IPS-15b (cell line): Measurements from ENCODE around the gene ST3GAL3.
A peak's percentile ranks its signal among the peaks of the same experiment; 100 is the strongest.

Source experiments
- H3K27me3 ChIP-seq: one replicate; pipeline ENCODE4 v1.6.1; 2013; ENCODE audit warnings: low read length; ENCODE audit not compliant: control insufficient read depth, insufficient read depth
- H3K36me3 ChIP-seq: one replicate; pipeline ENCODE4 v1.6.1; 2013; ENCODE audit warnings: low read length; ENCODE audit not compliant: control insufficient read depth, insufficient read depth
- H3K4me1 ChIP-seq: one replicate; pipeline ENCODE4 v1.6.1; 2013; ENCODE audit warnings: mild to moderate bottlenecking, low read length; ENCODE audit not compliant: control insufficient read depth, insufficient read depth
- H3K4me3 ChIP-seq: one replicate; pipeline ENCODE4 v1.5.1; 2013; ENCODE audit warnings: low read depth, low read length
- H3K9ac ChIP-seq: one replicate; pipeline ENCODE4 v1.6.1; 2013; ENCODE audit warnings: low read depth, mild to moderate bottlenecking, low read length
- H3K9me3 ChIP-seq: one replicate; pipeline ENCODE4 v1.6.1; 2013; ENCODE audit warnings: mild to moderate bottlenecking, low read length; ENCODE audit not compliant: control insufficient read depth, insufficient read depth

ST3GAL3 gene, protein sequence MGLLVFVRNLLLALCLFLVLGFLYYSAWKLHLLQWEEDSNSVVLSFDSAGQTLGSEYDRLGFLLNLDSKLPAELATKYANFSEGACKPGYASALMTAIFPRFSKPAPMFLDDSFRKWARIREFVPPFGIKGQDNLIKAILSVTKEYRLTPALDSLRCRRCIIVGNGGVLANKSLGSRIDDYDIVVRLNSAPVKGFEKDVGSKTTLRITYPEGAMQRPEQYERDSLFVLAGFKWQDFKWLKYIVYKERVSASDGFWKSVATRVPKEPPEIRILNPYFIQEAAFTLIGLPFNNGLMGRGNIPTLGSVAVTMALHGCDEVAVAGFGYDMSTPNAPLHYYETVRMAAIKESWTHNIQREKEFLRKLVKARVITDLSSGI

GRCh38 chr1:43707190-43708001, at the start of gene ST3GAL3:
Gene ST3GAL3, plus strand, starts transcription at chr1:43707536. Its CDS starts 28,727 bp downstream, at chr1:43736263.
- Histone ChIP-seq H3K9me3 (no peaks in the 10 kb centered on the region), H3K9ac (peak within 1 kb of the TSS; percentile 96), H3K4me1 (peaks cover 6% of the 10 kb centered on the region), H3K27me3 (no peaks in the 10 kb centered on the region), H3K4me3 (peak within 1 kb of the TSS; percentile 96), H3K36me3 (peaks cover 18% of the 10 kb centered on the region)

DNA sequence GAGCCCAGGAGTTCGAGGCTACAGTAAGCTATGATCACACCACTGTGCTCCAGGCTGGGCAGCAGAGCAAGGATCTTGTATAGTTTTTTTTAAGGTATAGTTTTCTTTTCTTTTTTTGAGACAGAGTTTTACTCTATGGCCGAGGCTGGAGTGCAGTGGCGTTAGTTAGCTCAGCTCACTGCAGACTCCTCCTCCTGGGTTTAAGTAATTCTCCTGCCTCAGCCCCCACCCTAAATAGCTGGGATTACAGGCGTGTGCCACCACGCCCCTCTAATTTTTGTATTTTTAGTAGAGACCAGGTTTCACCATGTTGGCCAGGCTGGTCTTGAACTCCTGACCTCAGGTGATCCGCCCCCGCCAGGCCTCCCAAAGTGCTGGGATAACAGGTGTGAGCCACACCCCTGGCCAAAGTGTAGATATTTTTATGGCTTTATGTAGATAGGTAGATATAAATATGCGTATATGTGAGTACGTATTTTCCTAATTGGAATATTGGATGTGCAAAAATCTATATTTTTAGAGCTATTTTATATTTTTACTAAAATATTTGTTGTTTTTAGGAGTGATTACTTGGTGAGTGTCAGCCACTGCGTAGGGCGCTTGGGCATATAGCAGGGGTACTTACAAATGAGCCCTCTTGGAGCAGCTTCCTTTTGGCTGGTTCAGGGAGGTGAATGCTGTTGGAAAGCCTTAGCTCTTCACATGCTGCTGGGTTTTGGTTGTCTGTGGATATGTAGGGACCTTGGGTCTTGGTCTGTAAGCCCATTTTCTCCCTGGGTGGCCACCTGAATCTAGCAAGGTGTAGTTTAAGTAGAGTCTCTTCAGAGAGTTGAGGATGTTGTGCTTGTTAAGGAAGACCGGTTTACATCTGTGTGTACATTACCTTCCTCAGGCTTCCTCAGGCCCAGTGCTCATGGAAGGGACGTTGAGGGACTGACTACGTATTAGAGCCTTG, 47.8 kb upstream of the ST3GAL3 start:
- peaks cover 56% of the 10 kb centered on the region for H3K36me3 ChIP-seq
- H3K27me3 ChIP-seq, result no peaks in the 10 kb centered on the region
- no peaks in the 10 kb centered on the region for H3K9me3 ChIP-seq
- peaks cover 12% of the 10 kb centered on the region for H3K4me1 ChIP-seq
- H3K9ac ChIP-seq, result no peak overlapping the region
- H3K4me3 ChIP-seq, result peak overlapping the region; percentile 16

- H3K9ac ChIP-seq, result no peak overlapping the region
- peaks cover 53% of the 10 kb centered on the region for H3K36me3 ChIP-seq
Measured at GRCh38 chr1:43660355-43660754, 47.0 kb upstream of the ST3GAL3 start.

DNA sequence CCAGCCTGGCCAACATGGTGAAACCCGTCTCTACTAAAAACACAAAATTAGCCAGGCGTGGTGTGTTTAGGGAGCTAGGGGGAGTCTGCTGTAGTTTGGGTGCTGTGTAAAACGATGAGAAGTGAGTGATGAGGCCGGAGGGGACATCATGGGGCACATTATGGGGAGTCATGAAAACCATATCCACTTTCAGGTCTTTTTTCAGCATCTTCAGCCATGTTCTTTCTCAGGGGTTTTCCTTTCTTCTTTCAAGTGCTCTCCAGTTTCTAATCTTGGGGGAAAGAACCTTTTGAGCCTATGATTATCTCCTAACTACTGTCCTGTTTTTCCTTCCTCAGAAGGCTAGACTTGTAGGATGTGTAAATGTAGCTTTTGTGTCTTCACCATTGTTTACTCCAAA, 43.0 kb upstream of the ST3GAL3 start:
- no peaks in the 10 kb centered on the region for H3K27me3 ChIP-seq
- no peaks in the 10 kb centered on the region for H3K9me3 ChIP-seq
- H3K36me3 ChIP-seq, result peaks cover 66% of the 10 kb centered on the region
- H3K9ac ChIP-seq, result no peak overlapping the region
- H3K4me1 ChIP-seq, result peaks cover 7% of the 10 kb centered on the region
- H3K4me3 ChIP-seq, result no peak overlapping the region

More at GRCh38 chr1:43660355-43660754, 47.0 kb upstream of the ST3GAL3 start:
- peaks cover 12% of the 10 kb centered on the region for H3K4me1 ChIP-seq
- H3K9me3 ChIP-seq, result no peaks in the 10 kb centered on the region
- peak overlapping the region; percentile 16 for H3K4me3 ChIP-seq
- no peaks in the 10 kb centered on the region for H3K27me3 ChIP-seq

DNA sequence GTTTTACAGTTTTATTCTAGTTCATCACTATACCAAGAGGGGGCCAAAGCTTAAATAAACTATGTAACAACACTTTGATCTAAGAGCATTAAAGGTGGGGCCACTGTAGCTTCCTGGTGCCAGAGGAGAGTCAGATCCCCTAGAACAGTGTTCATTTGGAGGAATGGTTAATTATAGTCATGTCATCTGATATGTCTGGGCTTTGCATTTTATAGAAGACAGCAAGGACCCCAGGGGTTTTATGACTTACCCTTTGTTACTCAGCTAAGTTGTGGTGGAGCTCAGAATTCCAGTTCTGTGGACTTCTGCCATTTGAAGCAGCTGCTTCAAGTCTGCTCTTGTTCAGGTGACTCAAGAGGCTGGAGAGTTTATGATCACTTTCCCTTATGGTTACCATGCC, 40.7 kb upstream of the ST3GAL3 start:
- Histone ChIP-seq H3K4me3 (no peak overlapping the region), H3K36me3 (peaks cover 79% of the 10 kb centered on the region), H3K9ac (no peak overlapping the region), H3K27me3 (no peaks in the 10 kb centered on the region), H3K9me3 (no peaks in the 10 kb centered on the region), H3K4me1 (no peaks in the 10 kb centered on the region)

- peaks cover 73% of the 10 kb centered on the region for H3K36me3 ChIP-seq
- no peaks in the 10 kb centered on the region for H3K27me3 ChIP-seq
- no peak overlapping the region for H3K9ac ChIP-seq
- no peaks in the 10 kb centered on the region for H3K4me1 ChIP-seq
- H3K9me3 ChIP-seq, result no peaks in the 10 kb centered on the region
- no peak overlapping the region for H3K4me3 ChIP-seq
Measured at GRCh38 chr1:43668956-43669355, 38.4 kb upstream of the ST3GAL3 start.

- H3K36me3 ChIP-seq, result peaks cover 72% of the 10 kb centered on the region
- H3K27me3 ChIP-seq, result no peaks in the 10 kb centered on the region
- no peak overlapping the region for H3K4me3 ChIP-seq
- no peaks in the 10 kb centered on the region for H3K4me1 ChIP-seq
- no peak overlapping the region for H3K9ac ChIP-seq
- no peaks in the 10 kb centered on the region for H3K9me3 ChIP-seq
Measured at GRCh38 chr1:43669878-43670277, 37.5 kb upstream of the ST3GAL3 start.

DNA sequence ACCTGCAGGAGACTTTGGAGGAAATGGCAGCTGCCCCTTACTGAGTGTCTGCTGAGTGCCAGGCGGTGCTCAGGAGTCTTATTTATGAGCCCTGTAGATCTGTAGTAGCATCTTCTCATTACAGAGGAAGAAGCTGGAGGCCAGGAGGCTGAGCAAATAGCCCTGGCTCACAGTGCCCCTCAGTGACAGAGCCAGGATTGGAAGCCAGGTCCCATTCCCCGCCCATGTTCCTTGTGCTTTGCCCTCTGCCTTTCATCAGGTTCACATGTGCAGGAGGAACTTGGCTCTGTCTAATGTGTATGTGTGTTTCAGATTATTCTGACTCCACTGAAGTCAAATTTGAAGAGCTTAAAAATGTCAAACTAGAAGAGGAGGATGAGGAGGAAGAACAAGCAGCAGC, 36.1 kb upstream of the ST3GAL3 start:
- no peaks in the 10 kb centered on the region for H3K4me1 ChIP-seq
- peaks cover 74% of the 10 kb centered on the region for H3K36me3 ChIP-seq
- no peaks in the 10 kb centered on the region for H3K27me3 ChIP-seq
- no peak overlapping the region for H3K4me3 ChIP-seq
- no peak overlapping the region for H3K9ac ChIP-seq
- no peaks in the 10 kb centered on the region for H3K9me3 ChIP-seq

- Histone ChIP-seq H3K9ac (no peak overlapping the region), H3K4me1 (no peaks in the 10 kb centered on the region), H3K27me3 (no peaks in the 10 kb centered on the region), H3K4me3 (no peak overlapping the region), H3K36me3 (peaks cover 69% of the 10 kb centered on the region), H3K9me3 (no peaks in the 10 kb centered on the region)
Measured at GRCh38 chr1:43671626-43672330, 35.6 kb upstream of the ST3GAL3 start.

GRCh38 chr1:43673261-43673660, 34.1 kb upstream of the ST3GAL3 start:
- Histone ChIP-seq H3K9me3 (no peaks in the 10 kb centered on the region), H3K9ac (no peak overlapping the region), H3K4me3 (no peak overlapping the region), H3K27me3 (no peaks in the 10 kb centered on the region), H3K36me3 (peaks cover 67% of the 10 kb centered on the region), H3K4me1 (no peaks in the 10 kb centered on the region)

- H3K36me3 ChIP-seq, result peaks cover 52% of the 10 kb centered on the region
- no peaks in the 10 kb centered on the region for H3K4me1 ChIP-seq
Measured at GRCh38 chr1:43678940-43679339, 28.4 kb upstream of the ST3GAL3 start.

More at GRCh38 chr1:43678940-43679339, 28.4 kb upstream of the ST3GAL3 start:
- Histone ChIP-seq H3K9ac (no peak overlapping the region), H3K27me3 (no peaks in the 10 kb centered on the region), H3K9me3 (no peaks in the 10 kb centered on the region), H3K4me3 (no peak overlapping the region)
